Activated T-cell treated with anti-CD3 and anti-CD28 coated beads, Interleukin-2, amount 50 U/mL, for 72 hours (primary cell): ENCODE results near the gene ABCB11. TPM values are rescaled to one million over a fixed set of nuclear protein-coding genes. Genes with fewer than 3 reads are reported as not detected.

Source experiments
- ATAC-seq, 2 donors: fragments of 150-1000 bp; cut with Tn5 transposase; replicated peaks in 1 of 2; 2 replicates each; pipeline ENCODE4 v1.10.0; 2021; ENCODE audit warnings: moderate library complexity in 2 of 2, mild to moderate bottlenecking in 1 of 2
- DNase-seq, 2 donors: peaks; one replicate each; pipeline ENCODE4 v3.0.0; 2021 to 2022; ENCODE audit warnings: mixed read lengths in 1 of 2
- H3K27ac Mint-ChIP-seq: one replicate; pipeline ENCODE4 v1.8.0; 2022; ENCODE audit warnings: mild to moderate bottlenecking, moderate library complexity, mixed read lengths
- H3K27me3 Mint-ChIP-seq: one replicate; pipeline ENCODE4 v1.8.0; 2022; ENCODE audit warnings: low read depth, mixed read lengths
- H3K36me3 Mint-ChIP-seq, 2 donors: one replicate each; pipeline ENCODE4 v1.8.0; 2022; ENCODE audit warnings: mixed read lengths in 2 of 2, mild to moderate bottlenecking in 1 of 2; ENCODE audit not compliant: insufficient read depth in 2 of 2
- H3K4me1 Mint-ChIP-seq: one replicate; pipeline ENCODE4 v1.8.0; 2022; ENCODE audit warnings: low read depth, mixed read lengths
- H3K4me3 Mint-ChIP-seq, 2 donors: one replicate each; pipeline ENCODE4 v1.8.0; 2022; ENCODE audit warnings: mild to moderate bottlenecking in 2 of 2, mixed read lengths in 2 of 2, moderate library complexity in 2 of 2
- H3K9me3 Mint-ChIP-seq, 2 donors: one replicate each; pipeline ENCODE4 v1.8.0; 2022; ENCODE audit warnings: mixed read lengths in 2 of 2
- total RNA-seq, 2 donors: library from RNA; stranded (reverse); gene quantifications; one replicate each; pipeline ENCODE4 v1.2.3, GENCODE V29; 2022

The ABCB11 gene
- total RNA-seq, 2 donors from 2014 or later, result not detected

- Mint-ChIP-seq H3K27me3 (peaks cover 5% of the 10 kb centered on the region), H3K4me1 (peaks cover 14% of the 10 kb centered on the region)
- ATAC-seq, result no peak
These were observed 33.3 kb downstream of the ABCB11 start for GRCh38 chr2:168997794-168998193.

DNA sequence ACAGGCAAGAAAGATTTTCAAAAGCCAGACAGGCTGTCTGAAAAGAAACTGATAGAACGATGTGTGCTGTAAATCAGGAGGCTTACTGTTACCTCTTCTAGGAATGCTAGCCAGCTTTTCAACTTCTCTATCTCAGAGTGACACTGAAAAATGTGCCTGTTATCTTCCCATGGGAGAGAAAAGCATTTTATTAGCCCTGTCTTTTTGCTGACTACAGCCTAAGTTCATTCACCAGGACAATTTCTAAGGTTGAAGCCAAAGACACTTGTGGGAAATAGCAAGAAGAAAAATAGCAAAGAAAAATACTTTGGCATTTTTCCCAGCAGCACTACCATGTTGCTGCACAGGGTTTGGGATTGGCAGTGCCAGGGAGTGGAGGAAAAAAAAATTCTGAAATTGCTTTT lies 34.0 kb downstream of the ABCB11 start:
- no peaks in the 10 kb centered on the region for H3K9me3 Mint-ChIP-seq
- H3K27me3 Mint-ChIP-seq, result peaks cover 5% of the 10 kb centered on the region
- ATAC-seq, result no peak
- H3K4me1 Mint-ChIP-seq, result peaks cover 14% of the 10 kb centered on the region
- no peaks in the 10 kb centered on the region for H3K36me3 Mint-ChIP-seq
- no peak for DNase-seq
- no peak overlapping the region for H3K4me3 Mint-ChIP-seq
- no peak overlapping the region for H3K27ac Mint-ChIP-seq

More at GRCh38 chr2:168997794-168998193, 33.3 kb downstream of the ABCB11 start:
- Mint-ChIP-seq H3K36me3 (no peaks in the 10 kb centered on the region), H3K27ac (no peak overlapping the region), H3K9me3 (no peaks in the 10 kb centered on the region), H3K4me3 (no peak overlapping the region)
- DNase-seq, result no peak

- Mint-ChIP-seq H3K4me3 (no peak overlapping the region), H3K9me3 (no peaks in the 10 kb centered on the region), H3K36me3 (no peaks in the 10 kb centered on the region), H3K27ac (no peak overlapping the region), H3K27me3 (peaks cover 5% of the 10 kb centered on the region), H3K4me1 (peaks cover 3% of the 10 kb centered on the region)
- DNase-seq (no peak), ATAC-seq (no peak)
These were observed 35.4 kb downstream of the ABCB11 start for GRCh38 chr2:168995744-168996143.

GRCh38 chr2:168993538-168993937 lies 37.6 kb downstream of the ABCB11 start:
- ATAC-seq (no peak), DNase-seq (no peak)
- H3K4me3 Mint-ChIP-seq, result no peak overlapping the region
- peaks cover 5% of the 10 kb centered on the region for H3K27me3 Mint-ChIP-seq
- no peak overlapping the region for H3K27ac Mint-ChIP-seq
- H3K36me3 Mint-ChIP-seq, result no peaks in the 10 kb centered on the region
- no peaks in the 10 kb centered on the region for H3K9me3 Mint-ChIP-seq
- no peaks in the 10 kb centered on the region for H3K4me1 Mint-ChIP-seq

DNA sequence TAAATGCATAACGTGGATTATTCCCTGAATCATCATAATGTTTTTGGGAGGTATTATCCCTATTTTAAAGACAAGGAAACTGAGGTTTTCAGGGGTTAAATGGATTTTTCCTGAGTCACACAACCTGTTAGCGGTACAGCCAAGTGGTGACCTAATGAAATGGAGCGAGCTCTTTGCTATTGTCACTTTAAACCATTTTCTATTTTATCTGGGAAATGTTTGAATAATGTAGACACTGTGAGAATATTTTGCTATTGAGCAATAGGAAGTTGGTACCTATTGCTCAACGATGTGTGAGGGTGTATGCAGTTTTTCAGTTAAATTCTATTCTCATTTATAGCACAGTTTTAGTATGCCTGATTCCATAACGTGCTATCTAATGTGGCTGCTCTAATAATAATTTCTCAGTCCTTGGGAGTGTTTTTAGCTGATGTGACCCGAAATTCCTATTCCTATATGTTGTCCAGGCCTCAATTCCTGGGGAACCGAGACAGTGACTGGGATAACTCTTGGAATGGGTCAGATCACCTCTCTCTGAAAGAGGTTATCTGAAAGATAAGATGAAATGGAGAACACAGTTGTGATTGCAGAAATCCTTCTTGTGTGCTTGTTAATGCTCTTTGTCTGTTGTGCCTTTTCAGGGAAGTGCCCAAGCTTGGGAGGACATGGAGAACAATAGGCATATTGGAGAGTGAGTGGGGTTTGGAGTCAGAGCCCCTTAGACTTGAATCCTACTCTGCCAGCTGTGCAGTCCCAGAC lies 38.4 kb downstream of the ABCB11 start:
- peaks cover 5% of the 10 kb centered on the region for H3K27me3 Mint-ChIP-seq
- no peaks in the 10 kb centered on the region for H3K9me3 Mint-ChIP-seq
- ATAC-seq, result no peak
- no peaks in the 10 kb centered on the region for H3K36me3 Mint-ChIP-seq
- H3K27ac Mint-ChIP-seq, result no peak overlapping the region
- no peak overlapping the region for H3K4me3 Mint-ChIP-seq
- DNase-seq, result no peak
- H3K4me1 Mint-ChIP-seq, result no peaks in the 10 kb centered on the region

- H3K36me3 Mint-ChIP-seq, result no peaks in the 10 kb centered on the region
- H3K27ac Mint-ChIP-seq, result no peak overlapping the region
- no peaks in the 10 kb centered on the region for H3K9me3 Mint-ChIP-seq
- no peaks in the 10 kb centered on the region for H3K4me1 Mint-ChIP-seq
- no peak for DNase-seq
- no peak overlapping the region for H3K4me3 Mint-ChIP-seq
- no peak for ATAC-seq
- peaks cover 5% of the 10 kb centered on the region for H3K27me3 Mint-ChIP-seq
These were observed 39.1 kb downstream of the ABCB11 start for GRCh38 chr2:168992026-168992425.

DNA sequence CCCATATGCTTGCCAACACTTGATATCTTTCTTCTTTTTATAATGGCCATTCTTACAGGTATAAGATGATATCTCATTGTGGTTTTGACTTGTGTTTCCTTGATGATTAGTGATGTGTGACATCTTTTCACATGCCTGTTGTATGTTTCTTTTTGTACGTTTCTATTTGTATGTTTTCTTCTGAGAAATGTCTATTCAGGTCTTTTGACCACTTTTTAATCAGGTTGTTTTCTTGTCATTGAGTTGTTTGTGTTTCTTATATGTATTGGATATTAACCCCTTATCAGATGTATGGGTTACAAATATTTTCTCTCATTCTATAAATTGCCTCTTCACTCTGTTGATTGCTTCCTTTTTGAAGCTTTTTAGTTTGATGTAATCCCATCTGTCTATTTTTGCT lies 42.4 kb downstream of the ABCB11 start:
- ATAC-seq (no peak), DNase-seq (no peak)
- Mint-ChIP-seq H3K36me3 (no peaks in the 10 kb centered on the region), H3K9me3 (no peaks in the 10 kb centered on the region), H3K4me1 (no peaks in the 10 kb centered on the region), H3K27me3 (peaks cover 5% of the 10 kb centered on the region), H3K27ac (no peak overlapping the region), H3K4me3 (no peak overlapping the region)

- DNase-seq (no peak), ATAC-seq (no peak)
- Mint-ChIP-seq H3K9me3 (no peaks in the 10 kb centered on the region), H3K27me3 (no peaks in the 10 kb centered on the region), H3K36me3 (no peaks in the 10 kb centered on the region), H3K27ac (no peak overlapping the region), H3K4me1 (no peaks in the 10 kb centered on the region), H3K4me3 (no peak overlapping the region)
These were observed 44.7 kb downstream of the ABCB11 start for GRCh38 chr2:168986398-168986943.

DNA sequence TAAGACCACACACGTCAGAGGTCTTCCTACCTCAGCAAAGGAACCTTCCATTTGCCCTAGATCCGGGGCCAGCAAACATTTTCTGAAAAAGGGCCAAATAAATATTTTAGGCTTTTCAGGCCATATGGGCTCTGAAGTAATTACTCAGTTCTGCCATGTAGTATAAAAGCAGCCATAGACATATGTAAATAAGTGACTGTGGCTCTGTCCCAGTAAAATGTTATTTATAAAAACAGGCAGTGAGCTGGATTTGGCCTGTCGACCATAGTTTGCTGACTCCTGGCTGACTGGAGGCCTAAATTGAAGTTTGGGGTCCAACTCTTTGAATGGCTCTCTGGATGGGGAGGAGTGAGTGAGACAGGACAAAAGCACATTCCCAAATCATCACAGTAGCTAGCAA lies 49.5 kb downstream of the ABCB11 start:
- DNase-seq, result no peak
- H3K4me3 Mint-ChIP-seq, result no peak overlapping the region
- H3K27me3 Mint-ChIP-seq, result no peaks in the 10 kb centered on the region
- H3K4me1 Mint-ChIP-seq, result no peaks in the 10 kb centered on the region
- no peaks in the 10 kb centered on the region for H3K9me3 Mint-ChIP-seq
- no peaks in the 10 kb centered on the region for H3K36me3 Mint-ChIP-seq
- no peak for ATAC-seq
- H3K27ac Mint-ChIP-seq, result no peak overlapping the region

- H3K36me3 Mint-ChIP-seq, result no peaks in the 10 kb centered on the region
- no peak overlapping the region for H3K27ac Mint-ChIP-seq
- ATAC-seq (no peak), DNase-seq (no peak)
- no peaks in the 10 kb centered on the region for H3K27me3 Mint-ChIP-seq
- no peak overlapping the region for H3K4me3 Mint-ChIP-seq
- H3K9me3 Mint-ChIP-seq, result no peaks in the 10 kb centered on the region
- peaks cover 7% of the 10 kb centered on the region for H3K4me1 Mint-ChIP-seq
These were observed 52.7 kb downstream of the ABCB11 start for GRCh38 chr2:168978461-168978861.

- DNase-seq (no peak), ATAC-seq (no peak)
- Mint-ChIP-seq H3K27ac (no peak overlapping the region), H3K36me3 (no peaks in the 10 kb centered on the region), H3K27me3 (no peaks in the 10 kb centered on the region), H3K4me3 (no peak overlapping the region), H3K4me1 (peaks cover 7% of the 10 kb centered on the region), H3K9me3 (no peaks in the 10 kb centered on the region)
These were observed 53.5 kb downstream of the ABCB11 start for GRCh38 chr2:168977608-168978007.

DNA sequence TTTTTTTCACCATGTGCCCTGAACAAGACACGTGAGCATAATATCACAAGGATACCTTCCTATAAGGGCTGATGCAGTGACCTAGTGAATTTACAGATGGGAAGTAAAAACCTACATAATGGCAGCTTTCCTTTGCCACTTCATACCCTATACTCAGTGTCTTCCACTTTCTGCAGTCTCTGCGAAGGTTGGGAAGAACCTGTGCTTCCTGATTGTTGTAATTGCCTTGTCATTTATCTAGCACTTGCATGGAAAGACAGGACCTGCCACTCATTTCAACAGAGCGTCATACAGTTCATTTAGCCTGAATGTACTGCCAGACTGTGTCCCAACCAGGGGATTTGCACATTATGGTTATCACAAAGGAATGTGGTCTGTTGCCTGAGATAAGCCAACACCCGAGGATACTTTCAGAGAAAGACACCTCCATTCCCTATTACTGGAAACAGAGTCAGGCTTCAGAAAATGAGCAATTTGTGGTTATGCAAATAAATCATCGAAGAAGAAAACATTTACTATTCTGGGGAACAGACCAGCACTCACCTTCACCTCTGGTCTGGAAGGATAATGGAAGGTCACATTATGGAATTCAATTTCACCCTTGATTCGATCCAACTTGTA lies 55.0 kb downstream of the ABCB11 start:
- peaks cover 7% of the 10 kb centered on the region for H3K4me1 Mint-ChIP-seq
- ATAC-seq (peak; percentile 43 to 58), DNase-seq (no peak)
- no peaks in the 10 kb centered on the region for H3K27me3 Mint-ChIP-seq
- no peaks in the 10 kb centered on the region for H3K9me3 Mint-ChIP-seq
- H3K4me3 Mint-ChIP-seq, result no peak overlapping the region
- H3K27ac Mint-ChIP-seq, result no peak overlapping the region
- no peaks in the 10 kb centered on the region for H3K36me3 Mint-ChIP-seq

DNA sequence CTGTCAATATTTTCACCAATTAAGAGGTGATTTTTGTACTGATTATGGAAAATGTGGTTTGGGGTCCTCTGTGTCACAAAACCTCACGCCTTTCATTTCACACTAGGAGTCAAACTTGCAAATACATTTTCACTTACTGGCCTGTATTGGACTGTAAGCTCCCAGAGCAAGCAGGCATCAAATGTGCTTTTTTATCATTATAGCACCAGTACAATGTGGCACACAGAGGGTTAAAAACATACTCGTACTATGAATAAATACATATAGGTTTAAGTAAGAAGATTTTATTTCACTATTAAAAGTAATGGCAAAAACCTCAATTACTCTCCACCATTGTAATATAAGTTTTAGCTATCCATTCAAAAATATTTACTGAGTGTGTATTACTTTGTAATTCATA lies 56.7 kb downstream of the ABCB11 start:
- Mint-ChIP-seq H3K27me3 (no peaks in the 10 kb centered on the region), H3K36me3 (no peaks in the 10 kb centered on the region), H3K27ac (no peak overlapping the region), H3K4me3 (no peak overlapping the region), H3K4me1 (peaks cover 7% of the 10 kb centered on the region), H3K9me3 (no peaks in the 10 kb centered on the region)
- ATAC-seq, result peak in 1 of 2 donors; percentile 38
- DNase-seq, result no peak
